Upper lobe of right lung (tissue), 1 donor: ENCODE data around the gene LENG1. TPM values are rescaled to one million over a fixed set of nuclear protein-coding genes. Genes with fewer than 3 reads are reported as not detected.

Experiments used
- ATAC-seq: fragments of 200-7000 bp; cut with Tn5 transposase; one replicate; pipeline ENCODE4 v1.9.1; 2020; ENCODE audit warnings: mild to moderate bottlenecking, moderate library complexity
- DNase-seq: peaks from one replicate; pipeline ENCODE4 v3.0.0-alpha.2; 2020
- H3K27ac ChIP-seq: fragments of 200-600 bp; one replicate; pipeline ENCODE4 v1.8.0; 2022
- H3K27me3 ChIP-seq: fragments of 200-600 bp; one replicate; pipeline ENCODE4 v1.8.0; 2022; ENCODE audit warnings: mild to moderate bottlenecking
- H3K36me3 ChIP-seq: fragments of 200-600 bp; one replicate; pipeline ENCODE4 v1.8.0; 2022
- H3K4me1 ChIP-seq: fragments of 200-600 bp; one replicate; pipeline ENCODE4 v1.8.0; 2022
- H3K4me3 ChIP-seq: fragments of 200-600 bp; one replicate; pipeline ENCODE4 v1.8.0; 2022; ENCODE audit warnings: mild to moderate bottlenecking
- H3K9me3 ChIP-seq: fragments of 200-600 bp; one replicate; pipeline ENCODE4 v1.8.0; 2022
- CTCF ChIP-seq: fragments of 200-600 bp; IDR thresholded peaks from one replicate; pipeline ENCODE4 v1.8.0; 2022; ENCODE audit warnings: antibody characterized with exemption
- intact Hi-C: fragments of 100-400 bp; cut with DNase I; formaldehyde crosslinking; loops from one replicate; pipeline ENCODE4 v1.11.0; 2022
- total RNA-seq: library from RNA; stranded (reverse); fragmentation: NEBNext Ultra II Directional; extraction: Animal tissue kit (Norgen Biotek cat#: 25700); gene quantifications from one replicate; pipeline ENCODE4 v1.2.1, GENCODE V29; 2021
- donor health status: DM: no; HTN: yes; CAD: no; lungs with severe emphysema.

The LENG1 gene
- total RNA-seq, 1 donor from 2014 or later: 9.2 TPM

GRCh38 chr19:54162241-54162805 is 2.8 kb upstream of the LENG1 start:
- intact Hi-C loops: no loop called here
- no peak for TF ChIP-seq CTCF
- H3K36me3 ChIP-seq: peaks cover 9% of the 10 kb centered on the region
- H3K9me3 ChIP-seq: no peaks in the 10 kb centered on the region
- DNase-seq (peak; percentile 93), ATAC-seq (peak; percentile 73)
- no peak overlapping the region for H3K27ac ChIP-seq
- peaks cover 27% of the 10 kb centered on the region for H3K4me1 ChIP-seq
- H3K4me3 ChIP-seq: peak overlapping the region; percentile 47
- no peaks in the 10 kb centered on the region for H3K27me3 ChIP-seq

GRCh38 chr19:54160854-54161253 is 1.3 kb upstream of the LENG1 start:
- intact Hi-C loops: no loop called here
- Histone ChIP-seq H3K27ac (no peak overlapping the region), H3K9me3 (no peaks in the 10 kb centered on the region), H3K27me3 (no peaks in the 10 kb centered on the region), H3K36me3 (peaks cover 24% of the 10 kb centered on the region), H3K4me3 (peak overlapping the region; percentile 62), H3K4me1 (peaks cover 27% of the 10 kb centered on the region)
- DNase-seq (no peak), ATAC-seq (no peak)
- TF ChIP-seq CTCF: no peak

GRCh38 chr19:54160182-54160811 is 776 bp upstream of the LENG1 start:
- Histone ChIP-seq H3K36me3 (peaks cover 29% of the 10 kb centered on the region), H3K4me1 (peaks cover 27% of the 10 kb centered on the region), H3K4me3 (peak overlapping the region; percentile 62), H3K9me3 (no peaks in the 10 kb centered on the region), H3K27me3 (no peaks in the 10 kb centered on the region), H3K27ac (peak overlapping the region; percentile 91)
- ATAC-seq: no peak
- TF ChIP-seq CTCF: no peak
- DNase-seq: no peak
- intact Hi-C loops: no loop called here

GRCh38 chr19:54158812-54159351 is 639 bp downstream of the LENG1 start:
- Histone ChIP-seq H3K27ac (peak overlapping the region; percentile 99), H3K9me3 (no peaks in the 10 kb centered on the region), H3K4me1 (peaks cover 22% of the 10 kb centered on the region), H3K4me3 (peak overlapping the region; percentile 81), H3K36me3 (peaks cover 43% of the 10 kb centered on the region), H3K27me3 (no peaks in the 10 kb centered on the region)
- ATAC-seq (no peak), DNase-seq (no peak)
- TF ChIP-seq CTCF: no peak
- intact Hi-C loops: no loop called here

- no peaks in the 10 kb centered on the region for H3K27me3 ChIP-seq
- H3K9me3 ChIP-seq: no peaks in the 10 kb centered on the region
- ATAC-seq (no peak), DNase-seq (no peak)
- H3K27ac ChIP-seq: no peak overlapping the region
- TF ChIP-seq CTCF: no peak
- peaks cover 17% of the 10 kb centered on the region for H3K4me1 ChIP-seq
- intact Hi-C loops: no loop called here
- H3K36me3 ChIP-seq: peaks cover 63% of the 10 kb centered on the region
- no peak overlapping the region for H3K4me3 ChIP-seq
Observed at GRCh38 chr19:54156953-54157352, 2.6 kb downstream of the LENG1 start.
